K562 (cell line): ENCODE results near the gene TUBA4B. TPM values are rescaled to one million over a fixed set of nuclear protein-coding genes. Genes with fewer than 3 reads are reported as not detected.

Experiments
- ATAC-seq: fragments of 200-7000 bp; cut with Tn5 transposase; 3 replicates; pipeline ENCODE4 v1.9.1; 2020; ENCODE audit warnings: moderate library complexity
- BruUV-seq: library from RNA; stranded (reverse); fragments of 400-500 nt; replicated peaks from 2 replicates; lab custom pipeline; 2021; lab: Mats Ljungman, UMichigan
- CTCF ChIA-PET: fragments of 300-600 bp; formaldehyde crosslinking; extraction: SDS; loops from one replicate; lab custom pipeline; 2021; ENCODE audit warnings: low intra/inter-chr PET ratio; lab: Yijun Ruan, JAX
- POLR2A ChIA-PET: fragments of 300-600, 350-650 bp; sonication (Branson Sonifier 250); formaldehyde crosslinking; extraction: SDS; loops from one replicate; lab custom pipeline; 2021; ENCODE audit warnings: antibody characterized with exemption, inconsistent platforms; lab: Yijun Ruan, JAX
- DNase-seq, 4 experiments: peaks; one replicate each; pipeline versions ENCODE4 v3.0.0 to v3.0.0-alpha.2; 2011 to 2018; ENCODE audit warnings: low spot score in 3 of 4, mixed read lengths in 3 of 4; ENCODE audit errors: extremely low read depth in 1 of 4
- FAIRE-seq: peaks from 2 replicates; lab custom pipeline; 2011; peaks lifted over from hg19 to GRCh38; lab: Jason Lieb, UNC
- H2AFZ ChIP-seq: 2 replicates; pipeline ENCODE4 v1.6.0; 2011; ENCODE audit warnings: low read depth, low read length, control low read depth, inconsistent platforms
- H3K27ac ChIP-seq: fragments of 200-600 bp; 3 replicates; pipeline ENCODE4 v1.8.0; 2011; ENCODE audit warnings: low read depth, mild to moderate bottlenecking, control low read depth, inconsistent platforms, low read length, moderate library complexity, mixed read lengths; ENCODE audit errors: extremely low read depth
- H3K27me3 ChIP-seq, 2 experiments: fragments of 300-600 bp in 1 of 2; 2 replicates in 1 of 2; 3 replicates in 1 of 2; pipeline versions ENCODE4 v1.6.0 to v1.8.0; 2011; ENCODE audit warnings: inconsistent platforms in 2 of 2, low read length in 2 of 2, mild to moderate bottlenecking in 1 of 2, mixed read lengths in 1 of 2, moderate library complexity in 1 of 2; ENCODE audit not compliant: control insufficient read depth in 2 of 2, insufficient read depth in 2 of 2
- H3K36me3 ChIP-seq: fragments of 300-600 bp; 3 replicates; pipeline ENCODE4 v1.8.0; 2011; ENCODE audit warnings: mild to moderate bottlenecking, low read length, inconsistent platforms; ENCODE audit not compliant: control insufficient read depth, insufficient read depth
- H3K4me1 ChIP-seq, 2 experiments: fragments of 200-600 bp in 1 of 2; replicated peaks in 1 of 2; 2 replicates in 1 of 2; 3 replicates in 1 of 2; pipeline versions ENCODE4 v1.5.1 to v1.8.0; 2011; ENCODE audit warnings: inconsistent platforms in 2 of 2, low read length in 2 of 2, mild to moderate bottlenecking in 1 of 2, mixed read lengths in 1 of 2, moderate library complexity in 1 of 2; ENCODE audit not compliant: control insufficient read depth in 2 of 2, insufficient read depth in 2 of 2
- H3K4me2 ChIP-seq: 2 replicates; pipeline ENCODE4 v1.6.1; 2011; ENCODE audit warnings: low read length, control low read depth, inconsistent platforms, mixed read lengths; ENCODE audit not compliant: insufficient read depth
- H3K4me3 ChIP-seq: fragments of 200-600 bp; sonication (generic), shearing (Covaris generic); 2 replicates; pipeline ENCODE4 v1.5.1; 2016; ENCODE audit warnings: control low read depth, inconsistent platforms
- H3K79me2 ChIP-seq: fragments of 200-600 bp; 3 replicates; pipeline ENCODE4 v1.8.0; 2011; ENCODE audit warnings: low read length, inconsistent platforms; ENCODE audit not compliant: control insufficient read depth, insufficient read depth
- H3K9ac ChIP-seq, 2 experiments: 2 replicates each; pipeline versions ENCODE4 v1.6.0 to v1.6.1; 2011; ENCODE audit warnings: low read depth in 2 of 2, low read length in 2 of 2, control low read depth in 1 of 2, inconsistent platforms in 1 of 2, mild to moderate bottlenecking in 1 of 2, mixed read lengths in 1 of 2; ENCODE audit not compliant: insufficient read depth in 1 of 2
- H3K9me1 ChIP-seq: one replicate; pipeline ENCODE4 v1.6.0; 2011; ENCODE audit warnings: inconsistent platforms, mild to moderate bottlenecking, low read length, moderate library complexity; ENCODE audit not compliant: control insufficient read depth, insufficient read depth
- H3K9me3 ChIP-seq: replicated peaks from 2 replicates; pipeline ENCODE4 v1.5.1; 2011; ENCODE audit warnings: low read depth, low read length, inconsistent platforms; ENCODE audit not compliant: control insufficient read depth, insufficient read depth
- H4K20me1 ChIP-seq: replicated peaks from 2 replicates; pipeline ENCODE4 v1.6.1; 2011; ENCODE audit warnings: low read length, inconsistent platforms, mixed read lengths; ENCODE audit not compliant: control insufficient read depth, insufficient read depth
- ARNT ChIP-seq, 2 experiments: fragments of 450-650 bp; IDR thresholded peaks; 2 replicates each; pipeline ENCODE4 v1.6.1; 2016; ENCODE audit warnings: mild to moderate bottlenecking in 1 of 2
- CBFA2T2 ChIP-seq: fragments of 450-650 bp; conservative IDR thresholded peaks from 2 replicates; pipeline ENCODE4 v1.6.1; 2017; ENCODE audit warnings: mild to moderate bottlenecking
- LARP7 ChIP-seq: fragments of 450-650 bp; IDR thresholded peaks from 2 replicates; pipeline ENCODE4 v1.6.1; 2016
- NFE2 ChIP-seq: IDR thresholded peaks from 2 replicates; pipeline ENCODE4 v1.6.1; 2014; ENCODE audit warnings: antibody characterized with exemption, low read depth
- NFE2L1 ChIP-seq: fragments of 450-650 bp; IDR thresholded peaks from 2 replicates; pipeline ENCODE4 v1.6.1; 2016; ENCODE audit warnings: missing genetic modification characterization, low read depth, mild to moderate bottlenecking, missing compliant biosample characterization, moderate library complexity, borderline replicate concordance
- PCBP2 ChIP-seq: fragments of 200-400 bp; formaldehyde crosslinking; IDR thresholded peaks from 2 replicates; pipeline ENCODE4 v1.6.1; 2018; ENCODE audit warnings: low read length, low read depth, mild to moderate bottlenecking, moderate library complexity; ENCODE audit not compliant: poor library complexity, severe bottlenecking
- RB1 ChIP-seq: fragments of 450-650 bp; IDR thresholded peaks from 2 replicates; pipeline ENCODE4 v1.6.1; 2017; ENCODE audit warnings: low read depth, mild to moderate bottlenecking
- SREBF1 ChIP-seq: fragments of 150-350 bp; IDR thresholded peaks from 2 replicates; pipeline ENCODE4 v1.6.1; 2014; ENCODE audit warnings: antibody characterized with exemption, low read depth, low read length, borderline replicate concordance
- SRSF9 ChIP-seq: fragments of 200-400 bp; formaldehyde crosslinking; IDR thresholded peaks from 2 replicates; pipeline ENCODE4 v1.6.1; 2017; ENCODE audit warnings: low read depth, low read length, borderline replicate concordance
- ZFP30 ChIP-seq: fragments of 250-450 bp; sonication (Bioruptor Pico); IDR thresholded peaks from 2 replicates; pipeline ENCODE4 v1.8.0; 2022; ENCODE audit warnings: moderate library complexity, mild to moderate bottlenecking, inconsistent platforms, borderline replicate concordance
- ZFP91 ChIP-seq: sonication (generic); formaldehyde crosslinking; IDR thresholded peaks from 2 replicates; pipeline ENCODE4 v1.8.0; 2022; ENCODE audit warnings: mild to moderate bottlenecking, missing genetic modification reagents
- ZNF133 ChIP-seq: fragments of 250-450 bp; sonication (Bioruptor Pico); IDR thresholded peaks from 2 replicates; pipeline ENCODE4 v1.4.0; 2020; ENCODE audit warnings: mild to moderate bottlenecking
- ZNF282 ChIP-seq: sonication (generic); formaldehyde crosslinking; IDR thresholded peaks from 2 replicates; pipeline ENCODE4 v1.8.1; 2023; ENCODE audit warnings: missing genetic modification reagents
- ZNF41 ChIP-seq: fragments of 250-450 bp; sonication (Bioruptor Pico); conservative IDR thresholded peaks from 2 replicates; pipeline ENCODE4 v1.4.0; 2020; ENCODE audit warnings: mild to moderate bottlenecking
- WGBS: fragments of 100-300 bp; shearing (Covaris generic); methylation state at CpG from one replicate; pipeline ENCODE4 v1.1.6; 2016; ENCODE audit warnings: low coverage, mixed read lengths; ENCODE audit not compliant: insufficient coverage; ENCODE audit errors: missing lambda C conversion rate; 5-methylcytosine and 5-hydroxymethylcytosine counted together
- in situ Hi-C: fragments of 300-500 bp; cut with MboI; formaldehyde crosslinking; loops from 4 replicates; pipeline ENCODE4 v1.15.0; 2018; ENCODE audit warnings: inconsistent platforms, mixed read lengths
- intact Hi-C: fragments of 100-400 bp; cut with micrococcal nuclease; formaldehyde crosslinking; loops from 2 replicates; pipeline ENCODE4 v1.14.2; 2022
- polyA plus RNA-seq, 8 experiments: library from polyadenylated mRNA; depleted of rRNA in 4 of 8; stranded (reverse) in 5 of 8; unstranded in 3 of 8; fragments of >200 nt; fragmentation: Nextera tagmentation in 2 of 8; fragmentation: Illumina TruSeq in 1 of 8; extraction: Ambion mirVana in 2 of 8; extraction: Trizol in 1 of 8; gene quantifications; 2 replicates each; pipeline versions ENCODE4 v1.2.1 to v1.2.3, GENCODE V29; 2011 to 2014; ENCODE audit warnings: inconsistent platforms in 1 of 8, missing spikeins in 1 of 8
- total RNA-seq, 7 experiments: library from RNA; depleted of rRNA in 6 of 7; stranded (reverse); fragments of >200 nt in 6 of 7; fragmentation: Illumina TruSeq in 2 of 7; extraction: Trizol in 2 of 7; gene quantifications; 2 replicates each; pipeline versions ENCODE4 v1.2.1 to v1.2.3, GENCODE V29; 2011 to 2021; ENCODE audit warnings: low replicate concordance in 1 of 7
- TF ChIP-seq, protein P1 (sequence below): fragments of 250-450 bp; sonication (Bioruptor Pico); IDR thresholded peaks from 2 replicates; pipeline ENCODE4 v1.4.0; 2020

TUBA4B gene
- total and polyA plus RNA-seq, 9 of the 15 experiments (the other 6 are each of a cell fraction or from before 2014, with no cell fraction given) = 0.04 TPM; not detected in 8

DNA sequence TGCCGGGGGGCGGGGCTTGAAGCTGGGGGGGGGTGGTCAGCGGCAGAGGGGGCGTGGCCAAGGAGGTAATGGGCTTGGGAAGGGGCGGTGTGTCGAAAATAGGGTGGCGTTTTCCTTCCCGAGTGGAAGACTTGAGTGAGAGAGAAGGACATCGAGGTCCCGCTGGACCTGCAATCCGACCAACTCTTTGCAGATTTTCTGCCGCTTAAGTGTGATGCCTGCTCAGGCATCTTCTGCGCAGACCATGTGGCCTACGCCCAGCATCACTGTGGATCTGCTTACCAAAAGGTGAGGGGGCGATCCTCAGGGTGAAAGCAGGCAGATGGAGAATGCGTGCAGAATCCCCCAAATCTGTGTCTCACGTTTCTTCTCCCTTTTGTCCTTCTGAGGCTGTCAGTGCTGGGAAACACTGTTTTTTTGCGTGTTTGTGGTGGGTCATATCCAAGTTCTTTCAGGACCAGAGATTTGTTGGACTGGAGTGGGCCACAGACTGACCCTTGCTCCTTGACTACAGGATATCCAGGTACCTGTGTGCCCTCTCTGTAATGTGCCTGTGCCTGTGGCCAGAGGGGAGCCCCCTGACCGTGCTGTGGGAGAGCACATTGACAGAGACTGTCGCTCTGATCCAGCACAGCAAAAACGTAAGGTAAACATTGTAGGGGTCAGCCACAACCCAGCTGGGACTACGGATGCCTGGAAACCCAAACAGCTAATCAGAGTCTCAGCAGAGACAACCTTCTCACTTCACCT is 45.7 kb upstream of the TUBA4B start:
- Histone ChIP-seq H3K27ac (peak overlapping the region; percentile 75; the same call in 2 of the 3 replicates), H3K9me3 (0 out of 2 replicates have a peak, but pooled peaks cover 2% of the 10 kb centered on the region), H3K4me2 (peak overlapping the region; percentile 84), H3K4me3 (peak overlapping the region; percentile 61), H3K27me3 (no peaks in the 10 kb centered on the region), H3K79me2 (no peaks in the 10 kb centered on the region), H3K4me1 (peaks cover 16 to 17% of the 10 kb centered on the region in 2 experiments; a peak in 4 of 5 replicates), H3K9ac (peak overlapping the region; percentile 38 to 93), H4K20me1 (peaks cover 11% of the 10 kb centered on the region; the same call in 1 of the 2 replicates), H3K36me3 (peaks cover 46% of the 10 kb centered on the region; the same call in 2 of the 3 replicates), H3K9me1 (no peaks in the 10 kb centered on the region), H2AFZ (no peak overlapping the region)
- in situ Hi-C loops (loop anchor here (5.0 kb wide), 1 partner anchor 35 kb away; the partner anchor contains the start of gene SLC23A3), intact Hi-C loops (loop anchor here (2.0 kb wide), 1 partner anchor 31 kb away; the partner anchor contains the start of gene CNPPD1)
- ATAC-seq (no peak; the same call in 2 of the 3 replicates), FAIRE-seq (peak; percentile 67), DNase-seq (peak in 1 of 4 experiments; percentile 90)
- BruUV-seq = TSS peak; percentile 82
- WGBS = 31% methylated on average over 11 of the region's 22 CpGs
- CTCF ChIA-PET = no interaction called here
- POLR2A ChIA-PET = interaction anchor here (0.7 to 1.4 kb wide), 6 partner anchors 8 to 72 kb away, joined by 3 to 6 read pairs (median 4); partner anchors contain the start of gene DNAJB2
- TF ChIP-seq ARNT (IDR thresholded peaks at IDR 0.05) = no peak
- TF ChIP-seq, protein P1, sequence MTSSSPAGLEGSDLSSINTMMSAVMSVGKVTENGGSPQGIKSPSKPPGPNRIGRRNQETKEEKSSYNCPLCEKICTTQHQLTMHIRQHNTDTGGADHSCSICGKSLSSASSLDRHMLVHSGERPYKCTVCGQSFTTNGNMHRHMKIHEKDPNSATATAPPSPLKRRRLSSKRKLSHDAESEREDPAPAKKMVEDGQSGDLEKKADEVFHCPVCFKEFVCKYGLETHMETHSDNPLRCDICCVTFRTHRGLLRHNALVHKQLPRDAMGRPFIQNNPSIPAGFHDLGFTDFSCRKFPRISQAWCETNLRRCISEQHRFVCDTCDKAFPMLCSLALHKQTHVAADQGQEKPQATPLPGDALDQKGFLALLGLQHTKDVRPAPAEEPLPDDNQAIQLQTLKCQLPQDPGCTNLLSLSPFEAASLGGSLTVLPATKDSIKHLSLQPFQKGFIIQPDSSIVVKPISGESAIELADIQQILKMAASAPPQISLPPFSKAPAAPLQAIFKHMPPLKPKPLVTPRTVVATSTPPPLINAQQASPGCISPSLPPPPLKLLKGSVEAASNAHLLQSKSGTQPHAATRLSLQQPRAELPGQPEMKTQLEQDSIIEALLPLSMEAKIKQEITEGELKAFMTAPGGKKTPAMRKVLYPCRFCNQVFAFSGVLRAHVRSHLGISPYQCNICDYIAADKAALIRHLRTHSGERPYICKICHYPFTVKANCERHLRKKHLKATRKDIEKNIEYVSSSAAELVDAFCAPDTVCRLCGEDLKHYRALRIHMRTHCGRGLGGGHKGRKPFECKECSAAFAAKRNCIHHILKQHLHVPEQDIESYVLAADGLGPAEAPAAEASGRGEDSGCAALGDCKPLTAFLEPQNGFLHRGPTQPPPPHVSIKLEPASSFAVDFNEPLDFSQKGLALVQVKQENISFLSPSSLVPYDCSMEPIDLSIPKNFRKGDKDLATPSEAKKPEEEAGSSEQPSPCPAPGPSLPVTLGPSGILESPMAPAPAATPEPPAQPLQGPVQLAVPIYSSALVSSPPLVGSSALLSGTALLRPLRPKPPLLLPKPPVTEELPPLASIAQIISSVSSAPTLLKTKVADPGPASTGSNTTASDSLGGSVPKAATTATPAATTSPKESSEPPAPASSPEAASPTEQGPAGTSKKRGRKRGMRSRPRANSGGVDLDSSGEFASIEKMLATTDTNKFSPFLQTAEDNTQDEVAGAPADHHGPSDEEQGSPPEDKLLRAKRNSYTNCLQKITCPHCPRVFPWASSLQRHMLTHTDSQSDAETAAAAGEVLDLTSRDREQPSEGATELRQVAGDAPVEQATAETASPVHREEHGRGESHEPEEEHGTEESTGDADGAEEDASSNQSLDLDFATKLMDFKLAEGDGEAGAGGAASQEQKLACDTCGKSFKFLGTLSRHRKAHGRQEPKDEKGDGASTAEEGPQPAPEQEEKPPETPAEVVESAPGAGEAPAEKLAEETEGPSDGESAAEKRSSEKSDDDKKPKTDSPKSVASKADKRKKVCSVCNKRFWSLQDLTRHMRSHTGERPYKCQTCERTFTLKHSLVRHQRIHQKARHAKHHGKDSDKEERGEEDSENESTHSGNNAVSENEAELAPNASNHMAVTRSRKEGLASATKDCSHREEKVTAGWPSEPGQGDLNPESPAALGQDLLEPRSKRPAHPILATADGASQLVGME (CRISPR knock-in tag) = no peak
- TF ChIP-seq RB1 = no peak
- no peak for TF ChIP-seq SREBF1
- TF ChIP-seq LARP7 = no peak
- TF ChIP-seq NFE2 = no peak
- no peak for TF ChIP-seq ZFP30 (CRISPR knock-in tag)
- TF ChIP-seq CBFA2T2 = no peak
- TF ChIP-seq SRSF9 = no peak
- TF ChIP-seq PCBP2 = no peak
- no peak for TF ChIP-seq ZFP91 (CRISPR knock-in tag)
- TF ChIP-seq ZNF41 (CRISPR knock-in tag) = no peak
- no peak for TF ChIP-seq ZNF282
- no peak for TF ChIP-seq ZNF133 (CRISPR knock-in tag)
- TF ChIP-seq NFE2L1 (tag) = no peak
